ENCODE measurements around the gene MYBPH. TPM values are rescaled to one million over a fixed set of nuclear protein-coding genes. Genes with fewer than 3 reads are reported as not detected.

MYBPH gene
- total RNA-seq, 4 donors from 2014 or later, result not detected

DNA sequence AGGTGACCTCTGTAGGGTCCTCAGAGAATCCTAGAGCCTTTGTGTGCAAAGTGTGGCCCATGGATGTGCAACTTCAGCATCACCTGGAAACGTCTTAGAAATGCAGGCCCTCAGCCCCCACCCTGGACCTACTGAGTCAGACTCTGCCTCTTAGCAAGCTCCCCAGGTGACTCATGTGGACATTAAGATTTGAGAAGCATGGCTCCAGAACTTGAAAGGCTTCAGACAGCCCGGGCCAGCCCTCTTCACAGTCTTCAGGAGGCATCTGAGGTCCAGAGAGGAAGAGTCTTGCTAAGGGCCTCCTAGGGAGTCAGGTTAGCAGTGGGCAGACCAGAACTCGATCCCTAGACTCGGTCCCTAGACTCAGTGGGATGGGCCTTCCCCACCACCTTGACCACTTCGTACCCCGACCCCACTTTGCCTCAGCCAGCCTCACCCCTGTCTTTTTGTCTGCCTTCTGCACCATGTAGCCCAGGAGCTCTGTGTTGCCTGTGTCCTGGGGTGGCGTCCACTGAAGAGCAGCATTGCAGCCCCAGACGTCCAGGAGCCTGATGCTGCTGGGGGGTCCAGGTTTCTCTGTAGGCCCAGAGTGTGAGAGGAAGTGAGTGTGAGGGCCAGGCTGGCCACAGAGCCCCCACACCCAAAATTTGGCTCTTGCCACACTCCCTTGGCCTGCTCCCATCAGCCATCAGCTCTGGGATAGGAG lies 4.8 kb downstream of the MYBPH start:
- Histone ChIP-seq H3K27me3 (peaks cover 0 to 7% (median 0%) of the 10 kb centered on the region in 4 donors), H3K9me3 (no peaks in the 10 kb centered on the region), H3K4me3 (no peak overlapping the region), H3K36me3 (no peaks in the 10 kb centered on the region), H3K4me1 (peaks cover 0 to 5% (median 0%) of the 10 kb centered on the region in 4 donors), H3K27ac (replicated peaks in 1 of 4) (no peak overlapping the region)
- intact Hi-C loops (cut with DNase I), result loop anchor here (5.0 kb wide), 1 partner anchor 53 kb away; no protein-coding TSS in a partner anchor
- DNase-seq (ENCODE audit: extremely low spot score), result no peak
- 88% methylated on average over 6 of the region's 8 CpGs for WGBS
- TF ChIP-seq EP300 (IDR thresholded peaks at IDR 0.05), result no peak
- TF ChIP-seq, protein P1, sequence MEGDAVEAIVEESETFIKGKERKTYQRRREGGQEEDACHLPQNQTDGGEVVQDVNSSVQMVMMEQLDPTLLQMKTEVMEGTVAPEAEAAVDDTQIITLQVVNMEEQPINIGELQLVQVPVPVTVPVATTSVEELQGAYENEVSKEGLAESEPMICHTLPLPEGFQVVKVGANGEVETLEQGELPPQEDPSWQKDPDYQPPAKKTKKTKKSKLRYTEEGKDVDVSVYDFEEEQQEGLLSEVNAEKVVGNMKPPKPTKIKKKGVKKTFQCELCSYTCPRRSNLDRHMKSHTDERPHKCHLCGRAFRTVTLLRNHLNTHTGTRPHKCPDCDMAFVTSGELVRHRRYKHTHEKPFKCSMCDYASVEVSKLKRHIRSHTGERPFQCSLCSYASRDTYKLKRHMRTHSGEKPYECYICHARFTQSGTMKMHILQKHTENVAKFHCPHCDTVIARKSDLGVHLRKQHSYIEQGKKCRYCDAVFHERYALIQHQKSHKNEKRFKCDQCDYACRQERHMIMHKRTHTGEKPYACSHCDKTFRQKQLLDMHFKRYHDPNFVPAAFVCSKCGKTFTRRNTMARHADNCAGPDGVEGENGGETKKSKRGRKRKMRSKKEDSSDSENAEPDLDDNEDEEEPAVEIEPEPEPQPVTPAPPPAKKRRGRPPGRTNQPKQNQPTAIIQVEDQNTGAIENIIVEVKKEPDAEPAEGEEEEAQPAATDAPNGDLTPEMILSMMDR (IDR thresholded peaks at IDR 0.05), result no peak
- no peak for TF ChIP-seq POLR2A (IDR thresholded peaks at IDR 0.05; ENCODE audit: low read depth)
- TF ChIP-seq POLR2AphosphoS5 (IDR thresholded peaks at IDR 0.05), result no peak

DNA sequence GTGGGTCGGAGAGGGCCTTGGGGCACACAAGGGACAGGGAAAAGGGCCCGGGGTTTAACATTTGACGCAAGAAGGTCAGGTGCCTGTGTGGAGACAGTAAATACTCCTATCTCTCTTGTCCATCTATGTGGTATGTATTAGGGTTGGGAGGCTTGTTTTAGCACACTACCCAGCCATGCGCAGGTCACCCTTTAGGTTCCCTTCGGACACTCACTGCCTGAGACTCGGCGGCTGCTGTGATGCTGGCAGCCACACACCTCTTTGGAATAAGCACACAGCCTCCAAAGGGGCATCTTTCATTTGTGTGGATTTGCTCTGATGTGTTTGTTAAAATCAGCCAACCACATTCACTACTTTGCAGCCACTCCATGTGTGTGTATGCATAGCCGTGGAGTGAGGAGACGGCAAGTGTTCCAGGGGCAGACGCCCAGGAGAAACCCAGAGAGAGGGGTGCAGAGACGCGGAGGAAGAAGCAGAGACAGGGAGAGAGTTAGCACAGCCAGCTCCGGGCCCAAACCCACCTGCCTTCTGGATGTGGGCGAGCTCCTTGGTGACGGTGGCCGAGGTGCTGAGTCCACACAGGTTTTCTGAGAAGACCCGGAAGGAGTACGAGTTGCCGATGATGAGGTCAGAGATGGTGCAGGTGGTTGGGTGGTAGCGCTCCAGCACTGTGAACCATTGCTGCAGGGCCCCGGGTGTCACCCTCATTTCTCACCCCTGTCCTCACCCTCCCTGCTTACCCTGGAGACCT lies 5.7 kb downstream of the MYBPH start:
- no peaks in the 10 kb centered on the region for H3K36me3 ChIP-seq
- 90% methylated on average over 21 of the region's 21 CpGs for WGBS
- no peak for DNase-seq (ENCODE audit: extremely low spot score)
- intact Hi-C loops (cut with DNase I), result loop anchor here (5.0 kb wide), 1 partner anchor 53 kb away; no protein-coding TSS in a partner anchor
- H3K9me3 ChIP-seq, result no peaks in the 10 kb centered on the region
- TF ChIP-seq POLR2AphosphoS5 (IDR thresholded peaks at IDR 0.05) (no peak), EP300 (IDR thresholded peaks at IDR 0.05) (no peak), POLR2A (IDR thresholded peaks at IDR 0.05; ENCODE audit: low read depth) (no peak)
- TF ChIP-seq, protein P1 (IDR thresholded peaks at IDR 0.05), result no peak
- H3K4me3 ChIP-seq, result no peak overlapping the region
- no peak overlapping the region for H3K27ac ChIP-seq (replicated peaks in 1 of 4)
- no peaks in the 10 kb centered on the region for H3K4me1 ChIP-seq
- H3K27me3 ChIP-seq, result peaks cover 0 to 5% (median 0%) of the 10 kb centered on the region in 4 donors

DNA sequence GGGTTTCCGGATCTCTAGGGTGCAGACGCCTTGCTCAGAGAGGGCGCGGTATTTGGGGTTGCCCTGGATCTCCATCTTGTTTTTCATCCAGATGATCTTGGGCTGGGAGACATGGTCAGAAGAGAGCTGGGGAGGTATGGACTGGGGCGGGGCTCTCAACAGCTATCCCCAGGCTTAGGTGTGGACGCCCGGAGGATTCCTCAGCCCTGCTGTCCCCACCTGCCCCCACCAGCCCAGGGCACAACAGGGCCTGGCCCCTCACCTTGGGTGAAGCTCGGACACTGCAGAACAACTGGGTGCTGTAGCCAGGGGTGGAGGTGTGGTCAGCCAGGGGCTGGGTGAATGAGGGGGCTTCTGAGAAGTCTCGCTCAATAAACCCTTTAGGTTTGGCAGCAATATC lies 6.6 kb downstream of the MYBPH start:
- intact Hi-C loops (cut with DNase I), result no loop called here
- Histone ChIP-seq H3K27me3 (peaks cover 0 to 7% (median 0%) of the 10 kb centered on the region in 4 donors), H3K27ac (replicated peaks in 1 of 4) (no peak overlapping the region), H3K4me1 (no peaks in the 10 kb centered on the region), H3K36me3 (no peaks in the 10 kb centered on the region), H3K4me3 (no peak overlapping the region), H3K9me3 (no peaks in the 10 kb centered on the region)
- WGBS, result 84% methylated on average over 7 of the region's 9 CpGs
- no peak for DNase-seq (ENCODE audit: extremely low spot score)
- no peak for TF ChIP-seq POLR2AphosphoS5 (IDR thresholded peaks at IDR 0.05)
- TF ChIP-seq, protein P1 (IDR thresholded peaks at IDR 0.05), result no peak
- TF ChIP-seq EP300 (IDR thresholded peaks at IDR 0.05), result no peak

DNA sequence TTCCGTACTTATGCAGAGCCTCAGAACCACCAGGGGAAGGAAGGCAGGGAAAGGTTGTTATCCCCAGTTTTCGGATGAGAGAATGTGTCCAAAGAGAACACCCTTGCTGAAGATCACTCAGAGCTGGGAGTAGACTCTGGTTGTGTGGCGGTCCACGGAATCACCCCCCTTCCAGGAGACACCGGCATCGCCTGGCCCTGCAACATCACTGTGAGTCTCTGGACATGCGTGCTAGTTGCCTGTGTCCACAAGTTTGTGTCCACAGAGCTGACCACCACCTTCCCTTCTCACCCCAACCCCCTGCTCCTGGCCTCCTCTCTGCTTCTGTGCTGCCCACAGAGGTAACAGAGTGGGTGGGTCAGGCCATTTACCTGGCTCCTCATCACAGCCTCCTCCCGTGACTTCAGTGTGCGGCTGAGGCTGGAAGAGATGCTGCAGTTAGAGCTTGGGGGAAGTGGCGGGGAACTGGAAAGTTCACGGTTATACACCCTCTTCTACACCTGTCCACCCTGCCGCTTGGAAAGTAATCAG lies 7.3 kb downstream of the MYBPH start:
- intact Hi-C loops (cut with DNase I), result no loop called here
- 96% methylated on average over 11 of the region's 12 CpGs for WGBS
- DNase-seq (ENCODE audit: extremely low spot score), result no peak
- peaks cover 0 to 7% (median 0%) of the 10 kb centered on the region in 4 donors for H3K27me3 ChIP-seq
- H3K9me3 ChIP-seq, result no peaks in the 10 kb centered on the region
- H3K4me1 ChIP-seq, result no peaks in the 10 kb centered on the region
- H3K36me3 ChIP-seq, result no peaks in the 10 kb centered on the region
- no peak overlapping the region for H3K4me3 ChIP-seq
- H3K27ac ChIP-seq (replicated peaks in 1 of 4), result no peak overlapping the region
- no peak for TF ChIP-seq POLR2A (IDR thresholded peaks at IDR 0.05; ENCODE audit: low read depth)
- TF ChIP-seq, protein P1 (IDR thresholded peaks at IDR 0.05), result no peak
